Activated CD8-positive, alpha-beta T cell treated with anti-CD3 and anti-CD28 coated beads for 36 hours (primary cell): ENCODE results near the gene AHI1. TPM values are rescaled to one million over a fixed set of nuclear protein-coding genes. Genes with fewer than 3 reads are reported as not detected.

Experiments used
- ATAC-seq: fragments of 200-7000 bp; cut with Tn5 transposase; one replicate; pipeline ENCODE4 v1.10.0; 2021; ENCODE audit warnings: mild to moderate bottlenecking, moderate library complexity
- CTCF ChIA-PET: fragments of 350-600 bp; sonication (Branson Sonifier 250); formaldehyde crosslinking; loops from one replicate; lab custom pipeline; 2021; ENCODE audit warnings: antibody characterized with exemption; lab: Charles Lee
- POLR2A ChIA-PET: fragments of 350-600 bp; sonication (Branson Sonifier 250); formaldehyde crosslinking; loops from one replicate; lab custom pipeline; 2021; ENCODE audit warnings: antibody characterized with exemption; lab: Charles Lee
- DNase-seq: peaks from one replicate; pipeline ENCODE4 v3.0.0-alpha.2; 2020
- H3K27ac Mint-ChIP-seq: one replicate; pipeline ENCODE4 v1.8.0; 2021; ENCODE audit warnings: mild to moderate bottlenecking, mixed read lengths
- H3K27me3 Mint-ChIP-seq: one replicate; pipeline ENCODE4 v1.8.0; 2021; ENCODE audit warnings: mixed read lengths
- H3K36me3 Mint-ChIP-seq: one replicate; pipeline ENCODE4 v1.8.0; 2021; ENCODE audit warnings: low read depth, mixed read lengths
- H3K4me1 Mint-ChIP-seq: one replicate; pipeline ENCODE4 v1.8.0; 2021; ENCODE audit warnings: low read depth, mixed read lengths
- H3K4me3 Mint-ChIP-seq: one replicate; pipeline ENCODE4 v1.8.0; 2021; ENCODE audit warnings: mild to moderate bottlenecking, moderate library complexity, mixed read lengths
- H3K9me3 Mint-ChIP-seq: one replicate; pipeline ENCODE4 v1.8.0; 2021; ENCODE audit warnings: mixed read lengths
- CTCF ChIP-seq: fragments of 200-600 bp; IDR thresholded peaks from one replicate; pipeline ENCODE4 v1.8.0; 2022; ENCODE audit warnings: antibody characterized with exemption, mild to moderate bottlenecking
- intact Hi-C: fragments of 100-400 bp; cut with micrococcal nuclease; formaldehyde crosslinking; loops from one replicate; pipeline ENCODE4 v1.10.0; 2022
- total RNA-seq, 2 experiments: library from RNA; stranded (reverse); gene quantifications; one replicate each; pipeline ENCODE4 v1.2.3, GENCODE V29; 2021

AHI1 gene
- total RNA-seq, 2 experiments from 2014 or later = 32.1 to 33.3 TPM

- DNase-seq (no peak), ATAC-seq (no peak)
- Mint-ChIP-seq H3K9me3 (no peaks in the 10 kb centered on the region), H3K4me3 (no peak overlapping the region), H3K27me3 (no peaks in the 10 kb centered on the region), H3K36me3 (no peaks in the 10 kb centered on the region), H3K4me1 (peaks cover 11% of the 10 kb centered on the region), H3K27ac (no peak overlapping the region)
- no peak for TF ChIP-seq CTCF
- ChIA-PET POLR2A (interaction anchor here (0.6 kb wide), 1 partner anchor 275 kb away, joined by 3 read pairs; no protein-coding TSS in a partner anchor), CTCF (interaction anchor here (0.5 to 2.5 kb wide), 5 partner anchors 10 to 156 kb away, joined by 3 to 14 read pairs (median 4); no protein-coding TSS in a partner anchor)
- intact Hi-C loops = no loop called here
Observed at GRCh38 chr6:135268263-135268662, 229.3 kb downstream of the AHI1 start.

GRCh38 chr6:135267085-135267484 is 230.5 kb downstream of the AHI1 start:
- Mint-ChIP-seq H3K9me3 (no peaks in the 10 kb centered on the region), H3K4me3 (no peak overlapping the region), H3K36me3 (no peaks in the 10 kb centered on the region), H3K4me1 (peaks cover 11% of the 10 kb centered on the region), H3K27ac (no peak overlapping the region), H3K27me3 (no peaks in the 10 kb centered on the region)
- CTCF ChIA-PET = interaction anchor here (0.9 to 2.5 kb wide), 2 partner anchors 9 to 87 kb away, joined by 4 to 14 read pairs; no protein-coding TSS in a partner anchor
- intact Hi-C loops = no loop called here
- DNase-seq = no peak
- POLR2A ChIA-PET = no interaction called here
- no peak for ATAC-seq
- no peak for TF ChIP-seq CTCF

- ChIA-PET CTCF (interaction anchor here (2.5 kb wide), 1 partner anchor 8 kb away, joined by 14 read pairs; no protein-coding TSS in a partner anchor), POLR2A (no interaction called here)
- no peaks in the 10 kb centered on the region for H3K36me3 Mint-ChIP-seq
- ATAC-seq (no peak), DNase-seq (no peak)
- no peak overlapping the region for H3K4me3 Mint-ChIP-seq
- H3K27ac Mint-ChIP-seq = no peak overlapping the region
- no peak for TF ChIP-seq CTCF
- no peaks in the 10 kb centered on the region for H3K9me3 Mint-ChIP-seq
- H3K4me1 Mint-ChIP-seq = peaks cover 11% of the 10 kb centered on the region
- intact Hi-C loops = no loop called here
- H3K27me3 Mint-ChIP-seq = no peaks in the 10 kb centered on the region
Observed at GRCh38 chr6:135266675-135267074, 230.9 kb downstream of the AHI1 start.

GRCh38 chr6:135265278-135265677 is 232.3 kb downstream of the AHI1 start:
- peaks cover 11% of the 10 kb centered on the region for H3K4me1 Mint-ChIP-seq
- no peaks in the 10 kb centered on the region for H3K27me3 Mint-ChIP-seq
- CTCF ChIA-PET = no interaction called here
- H3K4me3 Mint-ChIP-seq = no peak overlapping the region
- peak; percentile 13 for TF ChIP-seq CTCF
- ATAC-seq = no peak
- no peak overlapping the region for H3K27ac Mint-ChIP-seq
- no peaks in the 10 kb centered on the region for H3K36me3 Mint-ChIP-seq
- peak; percentile 15 for DNase-seq
- H3K9me3 Mint-ChIP-seq = no peaks in the 10 kb centered on the region
- intact Hi-C loops = no loop called here
- POLR2A ChIA-PET = interaction anchor here (0.7 kb wide), 1 partner anchor 771 kb away, joined by 3 read pairs; no protein-coding TSS in a partner anchor

GRCh38 chr6:135261872-135262725 is 235.4 kb downstream of the AHI1 start:
- DNase-seq (no peak), ATAC-seq (no peak)
- Mint-ChIP-seq H3K27ac (no peak overlapping the region), H3K4me3 (no peak overlapping the region), H3K9me3 (no peaks in the 10 kb centered on the region), H3K36me3 (no peaks in the 10 kb centered on the region), H3K27me3 (no peaks in the 10 kb centered on the region), H3K4me1 (peaks cover 5% of the 10 kb centered on the region)
- ChIA-PET POLR2A (no interaction called here), CTCF (interaction anchor here (1.0 kb wide), 1 partner anchor 17 kb away, joined by 3 read pairs; no protein-coding TSS in a partner anchor)
- intact Hi-C loops = no loop called here
- no peak for TF ChIP-seq CTCF
